ENCODE results near the gene LRRN2.

GRCh38 chr1:204709960-204710912, 24.7 kb upstream of the LRRN2 start:
- TF ChIP-seq, protein P1, sequence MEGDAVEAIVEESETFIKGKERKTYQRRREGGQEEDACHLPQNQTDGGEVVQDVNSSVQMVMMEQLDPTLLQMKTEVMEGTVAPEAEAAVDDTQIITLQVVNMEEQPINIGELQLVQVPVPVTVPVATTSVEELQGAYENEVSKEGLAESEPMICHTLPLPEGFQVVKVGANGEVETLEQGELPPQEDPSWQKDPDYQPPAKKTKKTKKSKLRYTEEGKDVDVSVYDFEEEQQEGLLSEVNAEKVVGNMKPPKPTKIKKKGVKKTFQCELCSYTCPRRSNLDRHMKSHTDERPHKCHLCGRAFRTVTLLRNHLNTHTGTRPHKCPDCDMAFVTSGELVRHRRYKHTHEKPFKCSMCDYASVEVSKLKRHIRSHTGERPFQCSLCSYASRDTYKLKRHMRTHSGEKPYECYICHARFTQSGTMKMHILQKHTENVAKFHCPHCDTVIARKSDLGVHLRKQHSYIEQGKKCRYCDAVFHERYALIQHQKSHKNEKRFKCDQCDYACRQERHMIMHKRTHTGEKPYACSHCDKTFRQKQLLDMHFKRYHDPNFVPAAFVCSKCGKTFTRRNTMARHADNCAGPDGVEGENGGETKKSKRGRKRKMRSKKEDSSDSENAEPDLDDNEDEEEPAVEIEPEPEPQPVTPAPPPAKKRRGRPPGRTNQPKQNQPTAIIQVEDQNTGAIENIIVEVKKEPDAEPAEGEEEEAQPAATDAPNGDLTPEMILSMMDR (IDR thresholded peaks at IDR 0.05; ENCODE audit: extremely low read depth in 1 of 2, insufficient read depth in 1 of 2, low read depth in 1 of 2, low read length in 2 of 2) = no peak
- TF ChIP-seq POLR2A (IDR thresholded peaks at IDR 0.05; ENCODE audit: low read depth, low read length) = no peak
